SK-N-SH (cell line): ENCODE measurements around the gene SURF1. TPM values are rescaled to one million over a fixed set of nuclear protein-coding genes. Genes with fewer than 3 reads are reported as not detected.
"Not testable (repeated sequence)": the region's sequence is repeated elsewhere in the genome, so short reads cannot be mapped to it uniquely, and the experiment has no call there.

ENCODE experiments used
- CTCF ChIA-PET: fragments of 300-600, 350-600 bp; formaldehyde crosslinking; extraction: SDS; loops from one replicate; lab custom pipeline; 2021; lab: Yijun Ruan, JAX
- POLR2A ChIA-PET: fragments of 350-600 bp; sonication (Branson Sonifier 250); formaldehyde crosslinking; extraction: SDS; loops from one replicate; lab custom pipeline; 2020; ENCODE audit warnings: antibody characterized with exemption, inconsistent platforms; lab: Yijun Ruan, JAX
- DNase-seq: peaks from one replicate; pipeline ENCODE4 v3.0.0; 2012
- H2AFZ ChIP-seq: fragments of 200-600 bp; sonication (generic); 2 replicates; pipeline ENCODE4 v1.8.1; 2016; ENCODE audit warnings: antibody characterized with exemption, mild to moderate bottlenecking, low read depth
- H3F3A ChIP-seq: fragments of 200-600 bp; sonication (generic); replicated peaks from 2 replicates; pipeline ENCODE3; 2016; ENCODE audit warnings: antibody characterized with exemption, mild to moderate bottlenecking; ENCODE audit not compliant: insufficient read depth
- H3K27ac ChIP-seq, 2 experiments: fragments of 200-500 bp in 1 of 2; fragments of 200-600 bp in 1 of 2; sonication (Bioruptor generic) in 1 of 2; sonication (generic), shearing (Covaris generic) in 1 of 2; 2 replicates each; pipeline versions ENCODE4 v1.5.1 to v1.6.1; 2014 to 2016; ENCODE audit warnings: low read depth in 2 of 2, inconsistent platforms in 1 of 2, low read length in 1 of 2, mild to moderate bottlenecking in 1 of 2, mixed read lengths in 1 of 2
- H3K27me3 ChIP-seq: fragments of 200-600 bp; sonication (generic), shearing (Covaris generic); 2 replicates; pipeline ENCODE4 v1.6.1; 2016; ENCODE audit warnings: mixed run types; ENCODE audit not compliant: insufficient read depth
- H3K36me3 ChIP-seq, 2 experiments: fragments of 200-500 bp in 1 of 2; fragments of 200-600 bp in 1 of 2; sonication (Bioruptor generic) in 1 of 2; sonication (generic) in 1 of 2; replicated peaks in 1 of 2; 2 replicates each; pipeline versions ENCODE3 to v1.5.1; 2014 to 2016; ENCODE audit warnings: low read length in 1 of 2, mild to moderate bottlenecking in 1 of 2; ENCODE audit not compliant: insufficient read depth in 2 of 2, control insufficient read depth in 1 of 2
- H3K4me1 ChIP-seq, 2 experiments: fragments of 200-500 bp in 1 of 2; fragments of 200-600 bp in 1 of 2; sonication (Bioruptor generic) in 1 of 2; sonication (generic), shearing (Covaris generic) in 1 of 2; 2 replicates each; pipeline versions ENCODE4 v1.5.1 to v1.6.1; 2014 to 2016; ENCODE audit warnings: low read depth in 1 of 2, low read length in 1 of 2, mixed run types in 1 of 2; ENCODE audit not compliant: insufficient read depth in 2 of 2, control insufficient read depth in 1 of 2
- H3K4me2 ChIP-seq: fragments of 200-600 bp; sonication (generic), shearing (Covaris generic); 2 replicates; pipeline ENCODE4 v1.6.1; 2017; ENCODE audit warnings: mixed run types
- H3K4me3 ChIP-seq, 2 experiments: fragments of 200-500 bp in 1 of 2; fragments of 200-600 bp in 1 of 2; sonication (Bioruptor generic) in 1 of 2; sonication (generic), shearing (Covaris generic) in 1 of 2; 2 replicates each; pipeline versions ENCODE4 v1.5.1 to v1.8.1; 2014 to 2016; ENCODE audit warnings: low read depth in 2 of 2, inconsistent platforms in 1 of 2, low read length in 1 of 2, mild to moderate bottlenecking in 1 of 2, mixed read lengths in 1 of 2, moderate library complexity in 1 of 2
- H3K79me2 ChIP-seq: fragments of 200-600 bp; sonication (generic); 2 replicates; pipeline ENCODE4 v1.8.1; 2017; ENCODE audit warnings: mild to moderate bottlenecking; ENCODE audit not compliant: insufficient read depth
- H3K9ac ChIP-seq: fragments of 200-600 bp; sonication (generic); 2 replicates; pipeline ENCODE4 v1.6.1; 2017; ENCODE audit warnings: mixed run types
- H3K9me2 ChIP-seq: fragments of 200-600 bp; sonication (generic); 2 replicates; pipeline ENCODE4 v1.6.1; 2017; ENCODE audit warnings: mixed run types
- H3K9me3 ChIP-seq: fragments of 200-600 bp; sonication (generic); 2 replicates; pipeline ENCODE4 v1.6.1; 2017; ENCODE audit warnings: mixed run types, mild to moderate bottlenecking, moderate library complexity
- H4K20me1 ChIP-seq: fragments of 200-600 bp; sonication (generic); 2 replicates; pipeline ENCODE4 v1.6.1; 2017; ENCODE audit warnings: mild to moderate bottlenecking, mixed run types; ENCODE audit not compliant: insufficient read depth
- CHD2 ChIP-seq: fragments of 150-350 bp; IDR thresholded peaks from 2 replicates; pipeline ENCODE4 v1.6.1; 2018; ENCODE audit warnings: low read length; ENCODE audit not compliant: partially characterized antibody
- ELF1 ChIP-seq: IDR thresholded peaks from 2 replicates; pipeline ENCODE4 v1.4.0; 2012
- FOXJ3 ChIP-seq: sonication (generic); formaldehyde crosslinking; IDR thresholded peaks from 2 replicates; pipeline ENCODE4 v1.5.1; 2020; ENCODE audit warnings: mild to moderate bottlenecking, missing genetic modification reagents
- FOXM1 ChIP-seq: IDR thresholded peaks from 2 replicates; pipeline ENCODE4 v1.4.0; 2012; ENCODE audit warnings: low read depth, mild to moderate bottlenecking
- GABPA ChIP-seq: IDR thresholded peaks from 2 replicates; pipeline ENCODE4 v1.4.0; 2012; ENCODE audit warnings: low read depth, mild to moderate bottlenecking
- MEF2A ChIP-seq: IDR thresholded peaks from 2 replicates; pipeline ENCODE4 v1.4.0; 2012; ENCODE audit warnings: low read depth, borderline replicate concordance
- MXI1 ChIP-seq: IDR thresholded peaks from 2 replicates; pipeline ENCODE4 v1.6.1; 2012; ENCODE audit warnings: mild to moderate bottlenecking, low read depth, low read length, improper control_type of control experiment
- NRF1 ChIP-seq: IDR thresholded peaks from 2 replicates; pipeline ENCODE4 v1.6.1; 2012; ENCODE audit warnings: low read depth, mild to moderate bottlenecking, low read length
- PBX3 ChIP-seq: IDR thresholded peaks from 2 replicates; pipeline ENCODE4; 2012
- POLR2AphosphoS5 ChIP-seq: IDR thresholded peaks from 2 replicates; pipeline ENCODE4 v1.6.1; 2012; ENCODE audit warnings: low read depth, low read length
- RAD21 ChIP-seq: IDR thresholded peaks from 2 replicates; pipeline ENCODE4 v1.6.1; 2012; ENCODE audit warnings: mild to moderate bottlenecking, low read length
- ZBTB33 ChIP-seq: IDR thresholded peaks from 2 replicates; pipeline ENCODE4 v1.4.0; 2012; ENCODE audit warnings: low read depth, borderline replicate concordance
- WGBS: methylation state at CpG from one replicate; pipeline ENCODE4 v1.1.6; 2017; ENCODE audit warnings: low lambda C conversion rate; 5-methylcytosine and 5-hydroxymethylcytosine counted together
- polyA plus RNA-seq, 3 experiments: library from polyadenylated mRNA; depleted of rRNA; stranded (reverse); fragments of >200 nt; gene quantifications; 2 replicates each; pipeline ENCODE4 v1.2.3, GENCODE V29; 2012
- TF ChIP-seq, protein P1 (sequence below): IDR thresholded peaks from 2 replicates; pipeline ENCODE4 v1.6.1; 2012; ENCODE audit warnings: mild to moderate bottlenecking, low read depth, low read length, moderate library complexity
- TF ChIP-seq, protein P2 (sequence below): IDR thresholded peaks from 2 replicates; pipeline ENCODE4 v1.4.0; 2012; ENCODE audit warnings: low read depth, borderline replicate concordance

SURF1 gene
- polyA plus RNA-seq, 1 of the 3 experiments (the other 2 are of a cell fraction): 103 TPM

- TF ChIP-seq ZBTB33: no peak
- no peak for TF ChIP-seq NRF1
- TF ChIP-seq POLR2AphosphoS5: no peak
- no peak for TF ChIP-seq GABPA
- TF ChIP-seq FOXM1: no peak
These were observed 34.8 kb downstream of the SURF1 start (continued) for GRCh38 chr9:133321411-133321935.

DNA sequence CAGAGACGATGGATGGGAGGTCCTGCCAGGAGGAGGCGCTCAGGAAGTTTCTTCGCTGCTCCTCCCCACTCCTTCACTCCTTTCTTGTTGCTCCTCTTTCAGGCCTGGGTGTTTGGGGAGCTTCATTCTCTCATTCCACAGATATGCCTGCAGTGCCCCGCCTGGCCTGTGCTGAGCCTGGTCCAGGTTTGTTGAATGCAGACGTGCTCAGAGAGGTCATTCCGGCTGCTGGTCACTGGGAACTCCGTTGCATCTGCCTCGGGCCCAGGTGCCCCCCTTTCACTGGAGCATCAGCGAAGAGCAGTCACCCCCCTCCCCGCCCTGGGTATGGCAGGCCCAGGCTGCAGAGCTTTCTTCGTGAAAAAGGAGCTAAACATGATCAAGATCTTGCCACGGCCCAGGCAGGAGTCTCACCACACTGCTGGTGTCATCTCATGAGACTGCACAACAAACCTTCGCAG, 35.8 kb downstream of the SURF1 start:
- 64% methylated on average over 6 of the region's 13 CpGs for WGBS
- Histone ChIP-seq H2AFZ (no peak overlapping the region), H3K27ac (no peak overlapping the region), H4K20me1 (no peaks in the 10 kb centered on the region), H3K4me3 (no peak overlapping the region), H3K9me3 (no peaks in the 10 kb centered on the region), H3F3A (no peaks in the 10 kb centered on the region), H3K27me3 (no peaks in the 10 kb centered on the region), H3K9ac (no peak overlapping the region), H3K4me1 (no peaks in the 10 kb centered on the region), H3K79me2 (no peaks in the 10 kb centered on the region), H3K9me2 (no peaks in the 10 kb centered on the region), H3K4me2 (no peak overlapping the region), H3K36me3 (no peaks in the 10 kb centered on the region)
- ChIA-PET CTCF (interaction anchor here (1.4 to 3.3 kb wide), 2 partner anchors 9 to 24 kb away, joined by 3 to 15 read pairs; no protein-coding TSS in a partner anchor), POLR2A (no interaction called here)
- no peak for DNase-seq
- no peak for TF ChIP-seq MEF2A

DNA sequence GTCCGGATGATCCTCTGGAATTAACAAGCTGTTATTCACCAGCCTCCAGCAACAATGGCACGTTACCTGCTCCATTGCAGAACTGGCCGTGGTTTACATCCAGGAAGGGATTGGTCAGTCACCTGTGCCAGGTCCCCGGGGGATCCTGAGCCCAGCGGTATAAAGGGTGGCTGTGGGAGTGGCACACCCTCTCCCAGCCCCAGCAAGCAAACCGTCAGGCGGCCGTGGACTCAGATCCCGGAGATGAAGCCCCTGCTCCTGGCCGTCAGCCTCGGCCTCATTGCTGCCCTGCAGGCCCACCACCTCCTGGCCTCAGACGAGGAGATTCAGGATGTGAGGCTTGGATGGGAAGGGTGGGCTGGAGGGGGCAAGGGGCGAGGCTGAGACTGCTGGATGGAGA, 38.7 kb downstream of the SURF1 start:
- CTCF ChIA-PET: not testable (repeated sequence)

DNA sequence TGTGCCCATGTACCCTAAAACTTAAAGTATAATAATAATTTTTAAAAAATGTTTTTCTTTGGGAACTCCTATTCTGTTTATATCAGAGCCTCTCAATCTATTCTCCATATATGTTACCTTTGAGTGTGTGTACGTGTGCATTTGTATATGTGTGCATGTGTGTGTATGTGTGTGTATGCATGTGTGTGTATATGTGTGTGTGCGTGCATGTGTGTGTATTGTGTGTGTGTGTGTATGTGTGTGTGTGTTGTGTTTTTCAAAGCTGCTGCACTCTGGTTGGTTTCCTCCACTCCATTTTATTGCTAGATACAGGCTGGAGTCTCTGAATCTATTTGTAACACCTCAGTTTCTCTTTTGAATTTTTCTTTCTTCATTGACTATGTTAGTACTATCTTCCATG, 40.3 kb downstream of the SURF1 start:
- POLR2A ChIA-PET: no interaction called here
- WGBS: 33% methylated on average over 2 of the region's 2 CpGs
- CTCF ChIA-PET: no interaction called here
- TF ChIP-seq RAD21: no peak
- no peak for TF ChIP-seq ELF1
- no peak for TF ChIP-seq CHD2
- no peak for TF ChIP-seq FOXJ3 (CRISPR knock-in tag)
- TF ChIP-seq MXI1: no peak
- TF ChIP-seq, protein P1, sequence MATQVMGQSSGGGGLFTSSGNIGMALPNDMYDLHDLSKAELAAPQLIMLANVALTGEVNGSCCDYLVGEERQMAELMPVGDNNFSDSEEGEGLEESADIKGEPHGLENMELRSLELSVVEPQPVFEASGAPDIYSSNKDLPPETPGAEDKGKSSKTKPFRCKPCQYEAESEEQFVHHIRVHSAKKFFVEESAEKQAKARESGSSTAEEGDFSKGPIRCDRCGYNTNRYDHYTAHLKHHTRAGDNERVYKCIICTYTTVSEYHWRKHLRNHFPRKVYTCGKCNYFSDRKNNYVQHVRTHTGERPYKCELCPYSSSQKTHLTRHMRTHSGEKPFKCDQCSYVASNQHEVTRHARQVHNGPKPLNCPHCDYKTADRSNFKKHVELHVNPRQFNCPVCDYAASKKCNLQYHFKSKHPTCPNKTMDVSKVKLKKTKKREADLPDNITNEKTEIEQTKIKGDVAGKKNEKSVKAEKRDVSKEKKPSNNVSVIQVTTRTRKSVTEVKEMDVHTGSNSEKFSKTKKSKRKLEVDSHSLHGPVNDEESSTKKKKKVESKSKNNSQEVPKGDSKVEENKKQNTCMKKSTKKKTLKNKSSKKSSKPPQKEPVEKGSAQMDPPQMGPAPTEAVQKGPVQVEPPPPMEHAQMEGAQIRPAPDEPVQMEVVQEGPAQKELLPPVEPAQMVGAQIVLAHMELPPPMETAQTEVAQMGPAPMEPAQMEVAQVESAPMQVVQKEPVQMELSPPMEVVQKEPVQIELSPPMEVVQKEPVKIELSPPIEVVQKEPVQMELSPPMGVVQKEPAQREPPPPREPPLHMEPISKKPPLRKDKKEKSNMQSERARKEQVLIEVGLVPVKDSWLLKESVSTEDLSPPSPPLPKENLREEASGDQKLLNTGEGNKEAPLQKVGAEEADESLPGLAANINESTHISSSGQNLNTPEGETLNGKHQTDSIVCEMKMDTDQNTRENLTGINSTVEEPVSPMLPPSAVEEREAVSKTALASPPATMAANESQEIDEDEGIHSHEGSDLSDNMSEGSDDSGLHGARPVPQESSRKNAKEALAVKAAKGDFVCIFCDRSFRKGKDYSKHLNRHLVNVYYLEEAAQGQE: no peak
- TF ChIP-seq, protein P2, sequence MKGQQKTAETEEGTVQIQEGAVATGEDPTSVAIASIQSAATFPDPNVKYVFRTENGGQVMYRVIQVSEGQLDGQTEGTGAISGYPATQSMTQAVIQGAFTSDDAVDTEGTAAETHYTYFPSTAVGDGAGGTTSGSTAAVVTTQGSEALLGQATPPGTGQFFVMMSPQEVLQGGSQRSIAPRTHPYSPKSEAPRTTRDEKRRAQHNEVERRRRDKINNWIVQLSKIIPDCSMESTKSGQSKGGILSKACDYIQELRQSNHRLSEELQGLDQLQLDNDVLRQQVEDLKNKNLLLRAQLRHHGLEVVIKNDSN: no peak
- TF ChIP-seq PBX3: no peak

More for the DNA sequence above, 38.7 kb downstream of the SURF1 start:
- H3K9me3 ChIP-seq, H3K36me3 ChIP-seq, H4K20me1 ChIP-seq, H3K27me3 ChIP-seq, H2AFZ ChIP-seq, H3K4me2 ChIP-seq, H3F3A ChIP-seq, POLR2A ChIA-PET, DNase-seq, H3K9me2 ChIP-seq, H3K27ac ChIP-seq, H3K9ac ChIP-seq, H3K4me1 ChIP-seq, H3K4me3 ChIP-seq, H3K79me2 ChIP-seq: not testable (repeated sequence)
- WGBS: 23% methylated on average over 5 of the region's 13 CpGs

More for the DNA sequence above, 40.3 kb downstream of the SURF1 start:
- H3K4me2 ChIP-seq: no peak overlapping the region
- H2AFZ ChIP-seq: no peak overlapping the region
- no peaks in the 10 kb centered on the region for H3K4me1 ChIP-seq
- H3K9me2 ChIP-seq: no peaks in the 10 kb centered on the region
- no peak overlapping the region for H3K27ac ChIP-seq
- no peaks in the 10 kb centered on the region for H3K36me3 ChIP-seq
- no peaks in the 10 kb centered on the region for H3K79me2 ChIP-seq
- no peak overlapping the region for H3K9ac ChIP-seq
- DNase-seq: no peak
- H3K27me3 ChIP-seq: no peaks in the 10 kb centered on the region
- H3K4me3 ChIP-seq: no peak overlapping the region
- H3K9me3 ChIP-seq: no peaks in the 10 kb centered on the region
- H4K20me1 ChIP-seq: no peaks in the 10 kb centered on the region
- H3F3A ChIP-seq: no peaks in the 10 kb centered on the region
